MM.1S (cell line): ENCODE measurements around the gene NPW.

Experiments
- EZH2 ChIP-seq: fragments of 300-600 bp; sonication (generic); optimal IDR thresholded peaks from 2 replicates; pipeline ENCODE3; 2017; ENCODE audit warnings: low read depth, mild to moderate bottlenecking, antibody characterized with exemption, low read length, mixed read lengths
- EZH2phosphoT487 ChIP-seq: fragments of 300-600 bp; sonication (generic); IDR thresholded peaks from 2 replicates; pipeline ENCODE4 v1.6.1; 2018; ENCODE audit warnings: antibody characterized with exemption, low read length
- TF ChIP-seq, protein P1 (sequence below): fragments of 300-600 bp; sonication (generic); IDR thresholded peaks from 2 replicates; pipeline ENCODE4 v1.5.1; 2016; ENCODE audit warnings: antibody characterized with exemption, low read length, mixed read lengths

DNA sequence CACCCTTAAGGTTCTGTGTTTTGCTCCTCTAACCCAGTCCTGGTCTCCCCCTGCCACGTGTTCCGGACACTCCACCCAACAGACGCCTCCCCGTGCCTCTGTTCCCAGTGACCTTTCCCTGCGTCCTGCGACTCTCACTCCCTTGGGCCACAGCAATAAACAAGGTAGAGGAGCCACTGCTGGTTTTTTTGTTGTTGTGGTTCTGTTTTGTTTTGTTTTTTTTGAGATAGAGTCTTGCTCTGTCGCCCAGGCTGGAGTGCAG lies 3.7 kb upstream of the NPW start:
- TF ChIP-seq, protein P1, sequence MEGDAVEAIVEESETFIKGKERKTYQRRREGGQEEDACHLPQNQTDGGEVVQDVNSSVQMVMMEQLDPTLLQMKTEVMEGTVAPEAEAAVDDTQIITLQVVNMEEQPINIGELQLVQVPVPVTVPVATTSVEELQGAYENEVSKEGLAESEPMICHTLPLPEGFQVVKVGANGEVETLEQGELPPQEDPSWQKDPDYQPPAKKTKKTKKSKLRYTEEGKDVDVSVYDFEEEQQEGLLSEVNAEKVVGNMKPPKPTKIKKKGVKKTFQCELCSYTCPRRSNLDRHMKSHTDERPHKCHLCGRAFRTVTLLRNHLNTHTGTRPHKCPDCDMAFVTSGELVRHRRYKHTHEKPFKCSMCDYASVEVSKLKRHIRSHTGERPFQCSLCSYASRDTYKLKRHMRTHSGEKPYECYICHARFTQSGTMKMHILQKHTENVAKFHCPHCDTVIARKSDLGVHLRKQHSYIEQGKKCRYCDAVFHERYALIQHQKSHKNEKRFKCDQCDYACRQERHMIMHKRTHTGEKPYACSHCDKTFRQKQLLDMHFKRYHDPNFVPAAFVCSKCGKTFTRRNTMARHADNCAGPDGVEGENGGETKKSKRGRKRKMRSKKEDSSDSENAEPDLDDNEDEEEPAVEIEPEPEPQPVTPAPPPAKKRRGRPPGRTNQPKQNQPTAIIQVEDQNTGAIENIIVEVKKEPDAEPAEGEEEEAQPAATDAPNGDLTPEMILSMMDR, result no peak
- no peak for TF ChIP-seq EZH2
- no peak for TF ChIP-seq EZH2phosphoT487
